Measurements from ENCODE around the gene SASH1.

DNA sequence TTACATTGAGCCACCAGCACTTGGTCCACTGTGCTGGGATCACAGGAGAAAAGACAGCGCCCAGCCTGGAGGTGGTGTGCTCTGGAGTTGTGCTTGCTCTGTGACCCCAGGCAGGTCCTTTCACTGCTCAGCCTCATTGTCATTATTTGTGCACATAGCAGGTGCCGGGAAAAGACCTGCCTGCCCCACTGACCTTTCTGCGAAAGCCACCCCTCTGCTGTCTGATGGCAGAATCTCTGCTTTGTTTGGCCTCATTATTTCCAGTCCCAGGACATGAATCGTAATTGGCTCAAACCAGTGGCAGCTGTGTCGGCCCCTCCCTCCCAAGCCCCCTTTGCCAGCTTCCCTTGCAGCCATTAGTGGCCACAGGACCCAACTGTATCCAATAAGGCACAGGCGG, 219.0 kb downstream of the SASH1 start:
- no peak for TF ChIP-seq POLR2A (IDR thresholded peaks at IDR 0.05; ENCODE audit: low read length)
- no peak for TF ChIP-seq GATA1 (IDR thresholded peaks at IDR 0.05; ENCODE audit: low read depth, low read length)
